Stimulated activated CD8-positive, alpha-beta memory T cell treated with anti-CD3 and anti-CD28 coated beads, Interleukin-15, amount 100 ng/mL, for 48 hours (primary cell): ENCODE data around the gene ATP11C.
"Not testable (repeated sequence)": the region's sequence is repeated elsewhere in the genome, so short reads cannot be mapped to it uniquely, and the experiment has no call there.

Source experiments
- DNase-seq, 2 donors: peaks; one replicate each; pipeline ENCODE4 v3.0.0-alpha.2; 2020; ENCODE audit warnings: low read depth in 2 of 2

The ATP11C gene

DNA sequence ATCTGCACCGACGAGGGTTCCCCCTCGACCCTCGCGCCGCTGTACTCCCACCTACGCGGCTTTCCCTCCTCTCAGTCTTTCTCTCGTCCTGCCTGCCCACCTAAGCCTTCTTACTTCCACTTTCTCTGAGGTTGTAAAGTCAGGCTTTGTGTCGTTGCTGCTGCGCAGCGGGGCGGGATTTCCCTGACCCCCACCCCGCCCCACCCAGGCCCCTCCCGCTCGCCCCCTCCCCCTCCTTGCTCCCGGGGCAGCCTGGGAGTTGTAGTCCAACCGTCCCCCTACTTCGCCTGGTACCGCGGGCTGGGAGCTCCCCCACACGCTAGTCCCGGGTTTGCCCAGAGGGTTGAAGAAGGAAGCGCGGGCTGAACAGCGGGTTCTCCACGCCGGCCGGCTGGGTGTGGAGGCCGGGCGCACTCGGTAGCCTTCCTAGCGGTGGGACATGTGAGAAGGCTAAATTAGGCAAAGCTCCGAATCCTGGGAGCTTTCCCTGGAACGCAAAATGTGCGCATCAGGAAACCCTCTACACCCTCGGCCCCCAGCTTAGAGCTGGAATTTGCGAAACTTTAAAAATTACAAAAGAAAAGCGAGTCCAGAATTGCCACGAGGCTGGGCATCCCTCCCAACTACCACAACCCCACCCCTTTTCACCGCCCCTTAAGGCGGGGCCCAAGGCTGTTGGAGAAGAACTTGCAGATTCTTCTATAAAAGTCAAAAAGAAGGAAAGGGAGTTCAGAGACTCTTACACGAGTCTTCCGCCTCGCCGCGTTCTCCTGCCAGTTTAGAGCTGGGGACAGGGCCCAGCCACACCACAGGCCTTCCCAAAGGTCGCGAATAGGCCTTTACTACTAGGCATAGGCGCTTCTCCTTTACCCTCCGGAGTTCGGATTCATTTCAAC, at the start of gene ATP11C:
ATP11C (minus strand) TSS at position 153 of the 896 bp plus-strand sequence. CDS start 1,011 bp downstream, outside the sequence.
- DNase-seq, result peak; percentile 70 to 71

DNA sequence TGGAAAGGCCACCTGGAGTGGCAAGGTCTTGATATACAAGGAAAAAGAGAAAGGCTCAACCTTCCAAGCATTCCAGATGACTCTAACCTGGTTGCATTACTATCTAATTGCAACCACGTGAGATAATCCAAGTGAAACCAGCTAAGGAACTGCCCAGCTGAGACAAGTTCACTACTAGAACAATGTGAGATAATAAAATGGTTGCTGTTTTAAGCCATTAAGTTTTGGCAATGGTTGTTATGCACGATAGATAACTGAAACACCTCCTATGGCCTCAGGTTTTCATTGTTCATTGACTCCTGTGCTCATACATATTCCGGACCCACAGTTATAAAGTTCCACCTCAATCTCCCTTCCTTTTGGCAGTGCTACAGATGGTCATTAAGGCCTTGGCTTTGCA, 41.6 kb upstream of the ATP11C start:
- no peak for DNase-seq

DNA sequence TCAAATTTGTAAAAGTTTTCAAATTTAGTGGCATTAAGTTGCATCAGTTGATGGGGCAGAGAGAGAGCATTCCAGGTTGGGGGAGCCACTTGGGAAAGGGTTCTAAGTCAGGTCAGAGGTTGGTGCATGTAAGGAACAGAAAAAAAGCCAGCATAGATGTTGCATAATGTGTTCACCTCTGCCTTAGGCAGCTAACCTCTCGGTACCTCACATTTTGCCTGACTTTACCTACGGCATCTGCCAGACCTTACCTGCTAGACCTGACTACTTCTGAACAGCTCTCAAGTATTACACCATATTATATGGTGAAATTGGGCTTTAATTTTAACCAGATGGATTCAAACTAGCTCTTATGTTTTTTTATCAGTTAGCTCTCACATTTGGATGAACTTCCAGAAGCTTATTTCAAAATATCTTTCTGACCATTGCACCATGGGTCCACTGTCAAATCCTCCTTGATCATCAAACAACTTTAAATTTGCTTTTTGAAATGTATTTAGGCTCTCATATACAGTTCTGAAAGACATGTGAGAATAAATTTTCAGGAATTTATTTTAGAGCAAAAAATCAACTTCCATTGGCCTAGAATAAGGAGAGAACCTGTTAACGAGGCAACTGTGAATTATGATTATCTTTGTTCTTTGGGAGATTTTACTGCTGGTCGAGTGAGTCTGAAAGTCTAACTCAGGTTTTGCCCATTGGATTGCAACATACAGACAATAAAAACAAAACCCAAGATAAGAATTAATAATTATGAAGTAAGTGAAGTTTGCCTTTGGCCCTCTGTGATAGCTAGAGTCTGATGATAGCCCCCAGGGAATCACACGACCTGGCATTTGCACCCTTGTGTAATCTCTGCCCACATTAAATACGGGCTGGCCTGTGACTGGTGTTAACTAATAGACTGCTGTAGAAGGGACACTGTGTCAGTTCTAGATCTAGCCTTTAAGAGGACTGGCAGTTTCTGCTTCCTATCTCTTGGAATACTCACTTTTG, 40.1 kb upstream of the ATP11C start:
- DNase-seq, result no peak

DNA sequence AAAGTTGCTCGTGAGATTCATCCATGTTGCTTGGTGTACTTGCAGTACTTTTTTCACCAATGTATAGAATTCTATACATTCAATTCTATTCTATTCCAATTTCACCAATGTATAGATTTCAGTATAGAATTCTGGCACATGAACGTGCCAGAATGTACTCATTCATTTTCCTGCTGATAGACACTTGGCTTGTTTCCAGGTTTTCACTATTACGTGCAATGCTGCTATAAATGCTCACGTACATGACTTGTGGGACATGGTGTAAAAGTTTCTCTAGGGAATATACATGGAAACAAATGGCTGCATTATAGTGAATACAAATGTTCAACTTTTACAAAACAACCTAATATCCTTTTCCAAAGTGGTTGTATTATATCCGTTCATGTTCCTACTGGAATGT, 39.3 kb upstream of the ATP11C start:
- no peak for DNase-seq

DNA sequence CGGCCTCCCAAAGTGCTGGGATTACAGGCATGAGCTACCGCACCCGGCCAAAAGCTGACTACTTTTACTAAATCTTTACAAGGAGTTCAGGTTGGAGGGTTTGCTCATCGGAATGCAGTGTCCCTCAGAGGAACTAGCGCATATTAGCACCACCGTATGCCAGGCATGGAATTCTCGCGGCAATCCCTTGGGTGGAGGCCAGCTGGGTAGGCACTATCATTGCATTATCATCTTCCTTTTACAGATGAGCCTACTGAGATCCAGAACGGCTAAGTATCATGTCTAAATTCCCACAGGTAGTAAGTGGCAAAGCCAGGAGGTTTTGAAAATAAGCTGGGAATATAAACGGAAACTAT, 38.5 kb upstream of the ATP11C start:
- DNase-seq, result no peak

DNA sequence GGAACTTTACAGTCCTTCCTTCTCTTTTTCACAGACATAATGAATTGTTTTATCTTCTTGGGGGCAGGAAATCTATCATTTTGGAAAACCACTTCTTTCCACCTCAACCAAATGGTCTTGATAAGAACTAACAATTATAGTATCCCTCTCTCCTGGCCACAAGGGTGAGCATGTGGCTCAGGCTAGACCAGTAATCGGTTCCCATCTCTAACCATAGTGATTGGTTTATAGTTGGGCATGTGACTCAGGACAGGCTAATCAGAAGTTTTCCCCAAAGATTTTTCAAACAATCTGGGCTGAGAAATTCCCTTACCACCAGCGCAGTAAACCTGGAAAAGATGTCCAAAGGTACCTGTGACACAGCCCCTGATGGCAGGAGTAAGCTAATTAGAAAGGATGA, 36.4 kb upstream of the ATP11C start:
- no peak for DNase-seq

DNA sequence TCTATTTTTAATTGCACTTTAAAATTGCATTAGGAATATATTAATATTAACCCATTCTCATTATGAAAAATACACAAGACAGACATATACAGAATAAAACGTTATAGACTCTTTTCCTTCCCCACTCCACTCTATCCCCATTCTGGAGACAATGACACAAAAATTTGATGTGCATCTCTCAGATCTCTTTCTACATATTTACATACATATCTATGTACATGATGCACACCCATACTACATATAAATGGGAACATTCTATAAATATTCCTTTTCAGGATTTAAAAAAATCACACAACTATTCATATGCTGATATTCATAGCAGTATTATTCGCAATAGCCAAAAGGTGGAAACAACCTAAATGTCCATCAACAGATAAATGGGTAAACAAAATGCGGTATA, 34.9 kb upstream of the ATP11C start:
- no peak for DNase-seq

DNA sequence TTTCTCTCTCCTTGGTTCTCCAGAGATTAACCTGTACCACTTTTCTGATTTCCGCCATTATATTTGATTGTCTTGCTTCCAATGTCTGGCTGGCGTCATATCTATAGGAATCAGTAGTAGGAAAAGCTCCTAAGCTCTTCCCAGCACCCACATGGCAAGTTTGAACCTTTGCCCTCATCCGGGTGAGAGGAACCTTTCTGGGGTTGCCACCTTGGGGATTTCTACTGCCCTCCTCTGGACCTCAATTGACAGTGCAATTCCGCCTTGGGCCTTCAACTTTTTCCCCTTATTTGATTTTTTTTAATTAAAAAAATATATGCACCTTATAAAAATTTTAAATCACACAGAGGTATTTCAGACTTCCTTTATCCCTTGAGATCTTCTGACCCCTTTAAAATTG, 34.4 kb upstream of the ATP11C start:
- DNase-seq, result no peak

DNA sequence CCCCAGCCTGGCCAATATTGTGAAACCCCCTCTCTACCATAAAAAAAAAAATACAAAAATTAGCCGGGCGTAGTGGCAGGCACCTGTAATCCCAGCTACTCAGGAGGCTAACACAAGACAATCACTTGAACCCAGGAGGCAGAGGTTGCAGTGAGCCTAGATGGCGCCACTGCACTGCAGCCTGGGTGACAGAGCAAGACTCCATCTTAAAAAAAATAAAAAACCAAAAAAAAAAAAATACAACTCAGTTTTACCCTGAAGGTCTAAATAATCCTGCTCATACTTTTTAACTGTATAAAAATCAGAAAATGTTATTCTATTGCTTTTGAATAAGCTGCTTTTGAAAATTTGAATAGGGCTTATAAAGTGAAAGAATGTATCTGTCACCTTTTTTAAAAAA, 33.3 kb upstream of the ATP11C start:
- not testable (repeated sequence) for DNase-seq

DNA sequence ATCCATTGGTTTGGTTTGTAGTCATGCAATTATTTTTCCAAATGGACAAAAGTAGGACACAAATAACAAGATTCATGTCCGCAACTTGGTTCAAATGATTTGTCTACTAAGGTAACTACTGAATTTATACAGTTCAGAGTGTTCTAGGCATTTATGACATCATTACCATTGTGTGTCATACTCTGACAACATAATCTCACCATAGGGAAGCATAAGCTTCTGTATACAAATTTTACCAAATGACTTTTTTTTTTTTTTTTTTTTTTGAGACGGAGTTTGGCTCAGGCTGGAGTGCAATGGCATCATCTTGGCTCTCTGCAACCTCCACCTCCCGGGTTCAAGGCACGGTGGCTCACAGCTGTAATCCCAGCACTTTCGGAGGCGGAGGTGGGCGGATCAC, 32.6 kb upstream of the ATP11C start, which contains the start of gene CXorf66:
CXorf66 (minus strand) TSS at position 101 of the 400 bp plus-strand sequence; CDS start at position 76, 25 bp downstream.
- DNase-seq, result no peak

DNA sequence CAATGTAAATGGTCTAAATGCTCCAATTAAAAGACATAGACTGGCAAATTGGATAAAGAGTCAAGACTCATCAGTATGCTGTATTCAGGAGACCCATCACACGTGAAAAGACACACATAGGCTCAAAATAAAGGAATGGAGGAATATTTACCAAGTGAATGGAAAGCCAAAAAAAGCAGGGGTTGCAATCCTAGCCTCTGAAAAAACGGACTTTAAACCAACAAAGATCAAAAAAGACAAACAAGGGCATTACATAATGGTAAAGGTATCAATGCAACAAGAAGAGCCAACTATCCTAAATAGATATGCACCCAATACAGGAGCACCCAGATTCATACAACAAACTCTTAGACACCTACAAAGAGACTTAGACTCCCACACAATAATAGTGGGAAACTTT, 28.2 kb upstream of the ATP11C start:
- not testable (repeated sequence) for DNase-seq

DNA sequence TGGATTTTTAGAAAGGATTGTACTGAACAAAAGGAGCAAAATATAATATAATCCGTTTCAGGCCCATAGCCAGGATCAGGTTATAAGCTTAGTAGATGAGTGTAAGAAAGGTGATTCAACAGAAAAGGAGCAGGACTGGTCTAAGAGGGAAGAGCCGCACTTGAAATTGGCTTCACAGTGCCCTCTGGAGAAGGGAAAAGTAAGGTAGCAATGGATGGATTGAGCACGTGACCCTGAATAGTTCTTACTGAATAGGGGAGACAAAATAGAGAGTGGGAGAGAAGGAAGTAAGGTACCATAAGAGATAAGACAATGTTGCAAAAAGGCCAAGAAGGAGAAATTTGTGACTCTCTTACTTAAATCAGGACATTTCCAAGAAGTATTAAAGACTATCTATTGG, 16.9 kb upstream of the ATP11C start:
- DNase-seq, result no peak

DNA sequence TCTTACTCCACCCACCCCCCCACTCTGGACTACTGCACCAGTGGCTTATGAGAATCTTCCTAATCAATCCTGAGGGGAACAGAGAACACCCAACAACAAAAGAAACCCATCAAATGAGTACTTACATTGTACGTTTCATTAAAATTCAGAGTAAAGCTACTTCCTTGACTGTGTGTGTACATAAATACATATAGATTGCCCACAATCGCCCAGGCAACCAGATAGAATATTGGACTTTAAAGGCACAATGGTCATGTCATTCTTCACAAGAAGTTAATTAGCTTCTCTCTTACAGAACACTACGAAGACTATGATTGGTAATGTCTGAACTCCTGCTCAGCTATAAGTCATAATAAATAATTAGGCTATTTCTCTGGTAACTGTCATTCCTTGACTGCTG, 12.2 kb upstream of the ATP11C start:
- DNase-seq, result no peak

DNA sequence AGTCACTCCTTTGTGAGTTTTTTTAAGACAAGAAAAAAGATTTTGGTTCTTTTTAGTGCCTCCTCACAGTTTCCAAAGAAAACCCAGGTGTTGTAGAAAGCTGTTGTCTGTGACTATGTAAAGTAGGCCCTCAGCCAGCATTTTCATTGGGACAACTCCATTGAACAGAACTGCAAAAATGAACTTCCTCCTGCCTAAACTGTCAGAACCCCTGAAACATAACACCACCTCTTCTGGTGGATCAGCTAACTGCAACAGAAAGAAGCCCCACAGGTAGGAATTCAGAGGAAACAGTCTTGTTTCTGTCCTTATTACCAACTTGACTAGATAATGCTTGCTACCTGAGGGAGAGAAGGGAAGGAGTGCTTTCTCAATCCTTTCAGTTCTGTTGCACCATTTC, 3.4 kb upstream of the ATP11C start:
- DNase-seq, result no peak

DNA sequence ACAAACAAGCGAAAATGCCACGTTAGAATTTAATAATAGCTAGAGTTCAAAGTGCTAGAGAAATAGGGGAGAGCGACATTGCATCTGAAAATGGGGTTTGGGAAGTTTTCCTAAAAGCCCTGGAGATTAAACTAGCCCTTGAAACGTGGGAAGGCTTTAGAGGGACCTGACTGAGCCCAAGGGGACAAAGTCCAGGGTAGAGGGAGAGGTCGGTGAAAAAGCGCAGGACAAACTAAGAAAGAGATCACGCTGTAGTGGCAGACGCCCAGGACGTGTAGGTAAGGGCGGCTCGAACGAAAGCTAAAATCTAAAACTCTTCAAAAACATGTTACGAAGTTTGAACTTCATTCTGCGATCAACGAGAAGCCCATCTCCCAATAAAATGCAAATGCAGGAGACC, 1.1 kb upstream of the ATP11C start:
- no peak for DNase-seq

DNA sequence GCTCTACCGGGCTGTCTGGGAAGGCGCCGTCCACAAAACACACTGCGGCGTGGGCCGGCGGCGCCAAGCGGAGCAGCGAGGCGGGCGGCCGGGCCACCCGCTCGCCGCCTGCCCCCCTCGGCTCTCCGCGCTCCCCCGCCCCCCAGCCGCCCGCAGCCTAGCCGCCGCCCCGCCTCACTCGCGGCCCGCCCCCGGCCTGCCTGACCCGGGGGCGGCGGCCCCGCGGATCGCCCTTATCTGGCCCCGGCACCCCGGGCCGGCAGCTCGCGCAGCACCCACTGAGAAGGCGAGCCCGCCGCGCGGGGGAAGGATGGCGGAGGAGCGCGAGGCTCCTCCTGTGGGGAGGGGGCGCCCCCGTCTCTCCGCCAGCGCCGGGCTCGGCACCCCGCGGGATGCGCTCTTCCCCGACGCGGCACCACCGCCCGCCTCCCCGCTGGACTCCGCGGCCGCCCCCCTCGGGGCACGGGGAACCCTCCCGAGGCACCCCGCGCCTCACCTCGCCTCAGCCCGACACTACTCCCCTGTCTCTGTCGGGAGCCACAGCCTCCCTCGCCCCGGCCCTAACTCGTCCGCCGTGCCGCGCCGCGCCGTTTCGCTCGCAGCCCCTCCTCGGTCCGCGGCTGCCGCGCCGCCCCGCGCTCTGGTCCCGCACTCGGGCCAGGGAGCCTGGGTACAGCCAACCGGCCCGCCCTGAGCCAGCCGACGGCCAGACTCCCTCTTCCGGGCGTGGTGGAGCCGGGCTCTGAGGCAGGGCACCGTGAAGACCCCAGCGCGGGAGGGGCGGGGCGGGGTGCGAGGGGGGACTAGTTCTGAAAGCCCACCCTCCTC, 566 bp downstream of the ATP11C start:
- peak in 1 of 2 donors; percentile 1 for DNase-seq

DNA sequence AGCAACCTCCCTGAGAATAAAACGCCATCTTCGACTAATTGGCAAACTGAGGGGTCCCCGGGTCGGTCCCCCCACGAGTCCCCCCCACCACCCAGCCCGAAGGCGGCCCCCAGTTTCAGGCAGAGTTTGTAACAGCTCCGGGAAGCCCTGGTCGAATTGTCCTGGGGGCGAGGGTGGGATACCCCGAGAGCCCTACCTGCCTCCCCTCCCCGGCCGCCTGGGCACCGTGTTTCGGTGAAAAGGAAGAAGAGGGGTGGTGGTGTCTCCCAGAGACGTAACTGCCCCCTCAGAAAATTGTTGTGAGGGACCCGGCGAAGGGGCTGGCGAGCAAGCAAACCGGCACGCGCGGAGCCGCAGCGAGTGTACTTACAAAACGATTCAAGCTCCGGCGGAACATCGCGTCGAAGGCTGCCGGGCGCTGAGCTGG, 1.2 kb downstream of the ATP11C start:
- no peak for DNase-seq

DNA sequence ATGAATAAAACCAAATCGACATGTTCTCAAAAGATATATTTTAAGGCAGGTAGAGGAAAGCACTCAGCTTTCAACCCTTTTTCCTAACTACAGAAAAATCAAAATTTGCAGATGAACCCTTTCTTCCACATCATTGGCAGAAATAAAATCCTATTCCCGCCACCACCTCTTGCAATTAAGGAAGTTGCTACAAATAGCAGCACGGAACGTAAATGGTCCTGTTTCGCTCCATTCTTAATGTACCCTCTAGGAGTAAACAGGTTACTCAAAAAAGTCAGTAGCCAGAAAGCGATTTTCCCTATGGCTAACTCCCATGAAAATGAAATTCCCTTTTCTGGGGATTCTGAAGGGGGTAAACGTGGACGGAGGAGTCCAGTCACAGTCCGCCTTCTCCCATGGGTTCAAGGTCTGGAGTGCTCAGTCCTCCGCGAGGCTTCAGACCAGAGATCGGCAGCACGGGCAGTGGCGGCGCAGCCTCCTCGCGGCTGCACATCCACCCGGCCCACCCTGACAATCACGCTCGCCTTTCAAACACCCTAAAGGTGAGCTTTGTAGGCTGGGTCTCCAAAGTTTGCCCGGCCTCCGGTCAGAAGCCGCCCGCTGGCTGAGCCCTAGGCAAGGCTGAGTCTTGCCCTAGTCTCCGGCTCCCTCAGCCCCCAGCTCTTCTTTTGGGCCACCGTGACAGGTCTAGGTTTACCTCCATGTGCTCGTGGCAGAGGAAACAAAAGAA, 1.8 kb downstream of the ATP11C start:
- no peak for DNase-seq

DNA sequence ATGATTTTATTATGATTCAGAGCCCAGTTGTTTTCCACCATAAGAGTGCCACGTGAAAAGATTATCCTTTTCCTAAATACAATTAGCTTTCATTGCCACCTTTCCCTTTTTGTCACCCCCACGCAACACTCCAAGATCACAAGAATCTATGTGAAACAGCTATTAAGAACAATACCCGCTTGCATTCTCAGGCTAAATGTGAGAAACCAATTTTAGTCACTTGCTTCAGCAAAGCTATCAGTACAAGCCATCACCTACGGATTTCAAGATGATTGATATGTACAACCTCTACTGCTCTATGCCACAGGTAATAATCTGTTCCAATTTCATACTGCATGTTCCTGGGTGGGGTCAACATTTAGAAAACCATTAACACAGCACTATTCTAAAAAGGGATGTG, 2.5 kb downstream of the ATP11C start:
- DNase-seq, result no peak

DNA sequence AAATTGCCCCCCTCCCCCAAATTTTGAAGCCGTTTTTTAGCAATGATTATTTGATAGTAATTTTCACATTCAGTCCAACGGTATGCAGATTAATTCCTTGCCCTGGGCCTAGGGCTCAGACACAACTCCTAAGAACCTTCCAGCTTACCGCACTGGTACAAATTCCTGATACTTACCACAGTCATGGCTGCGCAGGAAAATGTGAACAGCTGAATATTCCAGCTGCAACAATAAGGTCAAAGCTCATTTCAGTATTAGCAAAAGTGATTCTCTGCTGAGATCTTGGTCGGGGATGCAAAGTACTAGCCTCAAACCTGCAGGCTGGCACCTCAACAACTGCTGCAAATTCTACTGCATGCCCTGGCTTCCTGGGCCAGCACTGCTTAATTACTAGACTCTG, 3.0 kb downstream of the ATP11C start:
- no peak for DNase-seq

DNA sequence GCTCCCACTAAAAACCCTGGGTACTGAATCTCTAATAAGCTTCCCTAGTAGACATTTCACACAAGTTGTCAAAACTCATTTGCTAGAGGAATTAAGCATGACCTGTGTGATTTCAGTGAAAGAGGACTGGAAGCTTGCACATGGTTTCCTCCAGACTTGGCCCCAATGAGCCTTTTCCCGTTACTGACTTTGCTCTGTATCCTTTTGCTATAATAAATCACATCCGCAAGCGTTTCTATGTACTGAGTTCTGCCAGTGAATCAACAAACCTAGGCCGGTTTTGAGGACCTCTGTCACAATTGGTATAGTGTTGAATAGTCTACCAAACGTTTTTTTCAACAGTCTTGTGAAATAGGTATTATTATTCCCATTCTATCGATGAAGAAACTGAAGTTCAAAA, 8.2 kb downstream of the ATP11C start:
- DNase-seq, result no peak
